IPS DF 4.7 (cell line): ENCODE results near the gene CT47B1.
"Not testable (repeated sequence)": the region's sequence is repeated elsewhere in the genome, so short reads cannot be mapped to it uniquely, and the experiment has no call there.

ENCODE experiments used
- DNase-seq: peaks from one replicate; pipeline ENCODE4 v3.0.0-alpha.2; 2013; ENCODE audit warnings: low spot score; ENCODE audit errors: extremely low read depth

CT47B1 gene

DNA sequence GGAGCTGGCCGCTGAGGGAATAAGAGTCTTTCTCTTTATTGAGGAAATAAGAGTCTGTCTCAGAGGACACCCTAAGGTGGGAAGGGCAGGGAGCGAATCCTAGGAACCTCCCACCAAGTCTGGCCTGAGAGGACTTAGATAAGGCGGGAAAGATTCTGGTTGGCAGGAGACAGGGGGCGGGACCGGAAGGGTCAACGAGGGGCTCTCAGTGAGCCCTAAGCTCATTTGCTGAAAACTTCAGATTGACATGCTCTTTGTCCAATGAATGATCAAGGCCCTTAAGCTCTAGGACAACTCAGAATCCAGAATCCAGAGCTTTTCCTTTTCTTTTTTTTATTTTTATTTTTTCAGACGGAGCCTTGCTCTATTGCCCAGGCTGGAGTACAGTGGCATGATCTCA lies at the start of gene CT47B1:
Gene CT47B1 (minus strand): TSS at position 101 of the 400 bp plus-strand sequence. CDS start 196 bp downstream, outside the sequence.
- DNase-seq: not testable (repeated sequence)

DNA sequence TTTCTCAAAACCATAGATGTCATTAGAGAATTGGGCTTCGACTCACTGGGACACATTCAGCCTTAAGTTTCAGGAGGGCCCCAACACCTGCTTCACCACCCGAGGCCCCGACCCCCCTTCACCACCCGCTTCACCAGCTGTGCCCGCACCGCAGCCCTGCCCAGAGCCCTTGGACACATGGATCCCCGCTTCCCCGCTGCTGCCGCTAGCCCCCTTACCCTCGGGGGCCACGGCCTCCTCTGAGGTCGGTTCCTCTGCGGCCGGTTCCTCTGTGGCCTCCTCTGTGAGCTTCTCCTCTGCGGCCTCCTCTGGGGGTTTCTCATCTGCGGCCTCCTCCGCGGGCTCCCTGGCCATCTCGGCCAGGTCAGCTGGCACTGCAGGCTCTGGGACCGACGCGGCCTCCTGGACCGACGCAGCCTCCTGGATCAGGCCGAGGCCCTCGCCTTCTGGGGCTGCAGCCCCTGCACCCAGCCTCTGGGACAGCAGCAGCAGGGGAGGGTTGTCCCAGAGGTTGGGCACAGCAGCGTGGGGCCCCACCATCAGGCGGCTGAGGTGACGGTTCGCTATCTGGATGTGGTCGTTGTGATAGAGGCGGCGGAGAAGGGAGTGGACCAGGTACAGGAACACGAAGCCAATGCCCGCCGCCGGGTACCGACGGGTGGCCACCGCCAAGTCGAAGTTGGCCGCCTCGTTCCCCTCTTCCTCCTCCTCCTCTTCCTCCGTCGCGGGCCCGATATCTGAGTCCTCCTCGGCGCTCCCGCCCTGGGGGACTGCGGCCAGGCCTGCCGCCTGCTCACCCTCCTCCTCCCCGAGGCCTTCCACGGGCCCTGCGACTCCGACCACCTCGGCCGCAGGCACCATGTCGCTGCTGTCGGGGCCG lies 748 bp downstream of the CT47B1 start:
- no peak for DNase-seq

DNA sequence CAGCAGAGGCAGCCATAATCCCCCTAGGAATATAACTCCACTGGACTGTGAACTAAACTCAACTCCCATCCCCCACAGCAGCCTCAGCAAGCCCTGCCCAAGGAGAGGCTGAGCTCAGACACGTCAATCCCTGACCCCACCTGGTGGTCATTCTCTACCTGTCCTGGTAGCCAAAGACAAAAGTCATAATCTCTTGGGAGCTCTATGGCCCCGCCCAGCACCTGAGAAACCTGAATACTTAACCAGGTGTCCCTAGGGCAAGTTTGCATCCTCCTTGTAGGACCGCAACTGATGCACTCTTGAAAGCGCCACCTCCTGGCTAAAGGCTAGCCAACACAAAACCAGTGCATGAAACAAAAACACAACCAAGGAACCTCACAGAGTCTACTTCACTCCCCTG lies 18.4 kb downstream of the CT47B1 start:
- no peak for DNase-seq

DNA sequence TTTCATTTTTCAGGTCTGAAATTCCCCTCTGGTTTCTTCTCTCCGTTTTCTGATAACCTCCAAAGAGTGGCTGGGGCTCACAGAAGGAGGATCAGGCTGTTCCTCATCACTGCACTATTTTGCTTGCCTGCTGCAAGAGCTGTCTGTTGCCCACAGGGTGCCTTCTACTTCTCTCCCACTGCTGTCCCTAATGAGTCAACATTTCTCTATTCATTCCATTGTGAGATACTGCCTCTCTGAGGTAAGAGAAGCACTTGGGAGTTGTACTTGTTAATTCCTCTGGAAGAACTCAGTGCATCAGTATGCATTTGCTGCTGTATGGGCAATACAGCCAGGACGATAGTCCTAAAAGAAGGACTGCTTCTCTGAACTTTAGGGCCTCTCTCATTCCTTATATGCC lies 34.8 kb downstream of the CT47B1 start:
- DNase-seq: no peak

DNA sequence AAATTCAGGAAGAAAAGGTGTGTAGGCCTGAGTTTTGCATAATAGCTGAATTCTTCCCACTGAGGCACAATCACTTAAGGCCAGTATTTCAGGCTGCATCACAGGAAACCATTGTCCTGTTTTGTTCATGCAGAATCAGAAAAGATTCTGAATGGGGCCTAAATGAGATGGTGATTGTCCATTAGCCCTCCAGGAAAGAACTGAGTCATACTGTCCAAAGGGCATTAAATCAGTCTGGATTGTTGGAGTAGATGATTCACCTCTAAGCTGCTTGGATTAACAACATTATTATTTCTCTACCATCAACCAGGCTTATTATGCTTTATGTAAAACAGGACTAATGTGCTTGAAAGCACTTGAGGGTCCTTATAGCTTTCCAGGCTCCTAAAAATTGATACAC lies 36.2 kb downstream of the CT47B1 start:
- no peak for DNase-seq

DNA sequence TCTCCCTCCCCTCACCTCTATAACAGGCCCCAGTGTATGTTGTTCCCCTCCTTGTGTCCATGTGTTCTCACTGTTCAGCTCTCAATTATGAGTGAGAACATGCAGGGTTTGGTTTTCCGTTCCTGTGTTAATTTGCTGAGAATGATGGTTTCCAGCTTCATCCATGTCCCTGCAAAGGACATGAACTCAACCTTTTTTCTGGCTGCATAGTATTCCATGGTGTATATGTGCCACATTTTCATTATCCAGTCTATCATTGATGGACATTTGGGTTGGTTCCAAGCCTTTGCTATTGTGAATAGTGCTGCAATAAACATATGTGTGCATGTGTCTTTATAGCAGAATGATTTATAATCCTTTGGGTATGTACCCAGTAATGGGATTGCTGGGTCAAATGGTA lies 48.5 kb downstream of the CT47B1 start:
- DNase-seq: not testable (repeated sequence)

DNA sequence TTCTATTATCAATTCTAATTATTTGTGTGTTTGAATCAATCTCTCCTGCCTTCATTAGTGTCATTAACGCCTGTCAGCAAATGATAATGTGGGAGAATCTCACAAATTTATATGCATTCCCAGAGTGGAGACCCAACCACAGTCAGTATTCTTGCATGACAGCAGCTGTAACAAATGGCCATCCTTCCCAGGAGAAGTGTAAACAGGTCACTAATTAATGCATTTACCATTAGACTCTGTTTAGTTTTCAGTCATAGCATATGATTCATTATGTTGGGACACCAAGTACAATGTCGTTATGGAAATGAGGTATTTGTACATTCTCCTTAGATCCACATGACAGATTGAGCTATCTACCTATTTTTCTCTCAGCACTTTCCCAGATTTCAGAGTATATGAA lies 50.5 kb downstream of the CT47B1 start:
- DNase-seq: no peak

DNA sequence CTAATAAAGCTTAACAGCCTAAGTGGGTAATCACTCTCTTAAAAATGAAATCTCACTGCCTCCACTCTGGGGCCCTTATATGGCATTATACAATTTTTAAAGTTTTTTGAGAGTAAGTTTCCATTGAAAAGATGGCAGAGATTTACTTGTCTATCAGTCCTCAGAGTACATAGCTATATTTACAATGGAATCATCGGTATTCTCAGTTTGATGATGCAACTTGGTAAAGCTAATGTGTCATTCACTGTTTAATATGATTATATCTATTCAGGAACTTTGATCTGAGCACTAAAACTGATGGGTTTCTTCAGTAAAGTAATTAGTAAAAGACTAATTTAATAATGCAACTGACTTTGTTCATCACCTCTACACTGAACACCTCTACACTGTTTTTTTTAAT lies 51.6 kb downstream of the CT47B1 start:
- no peak for DNase-seq

DNA sequence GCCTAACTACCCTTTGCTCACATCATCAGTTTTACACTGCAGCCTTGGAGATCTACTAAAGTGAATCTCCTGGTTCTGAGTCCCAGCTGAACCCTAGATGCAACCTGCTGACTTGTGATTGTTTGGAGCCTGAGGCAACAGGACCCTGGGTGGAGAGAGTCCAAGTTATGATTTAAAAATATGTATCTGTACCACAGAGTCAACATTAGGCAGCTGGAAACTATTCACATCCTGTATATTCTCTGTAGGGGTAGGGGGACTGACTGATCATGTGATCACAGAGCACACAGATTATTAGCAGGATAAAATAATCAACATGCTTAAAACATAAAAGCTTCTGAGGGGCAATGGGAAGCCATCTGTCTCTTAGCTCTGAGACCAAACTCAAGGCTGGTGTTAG lies 52.1 kb downstream of the CT47B1 start:
- DNase-seq: no peak
